ENCODE results near the gene STIMATE.

- TF ChIP-seq CTCF (IDR thresholded peaks at IDR 0.05) (no peak), POLR2AphosphoS5 (IDR thresholded peaks at IDR 0.05; ENCODE audit: low read depth, low read length) (no peak), SIN3A (IDR thresholded peaks at IDR 0.05; ENCODE audit: borderline replicate concordance, insufficient read depth, low read depth, low read length) (no peak)
Measured at GRCh38 chr3:52859686-52860423, 37.5 kb downstream of the STIMATE start.

Measured in Panc1 (cell line).